ENCODE results near the gene PHGDH.

The PHGDH gene

DNA sequence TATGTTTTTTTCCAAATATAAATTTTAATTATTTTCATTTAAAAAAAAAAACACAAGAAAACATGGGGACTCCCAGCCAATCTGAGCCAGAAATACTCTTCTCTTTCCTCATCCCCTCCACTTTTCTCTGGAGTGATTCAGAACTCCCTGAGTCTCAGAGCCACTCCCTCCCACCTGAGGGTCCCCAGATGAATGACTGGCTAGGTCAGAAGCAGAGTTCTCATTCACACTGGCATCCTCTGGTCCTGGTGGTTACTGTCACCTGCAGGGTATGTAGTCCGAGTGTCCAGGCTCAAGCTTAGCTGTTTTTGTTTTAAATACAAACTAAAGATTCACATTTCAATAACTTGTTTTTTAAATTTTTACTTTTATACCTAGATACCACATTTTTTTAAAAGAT is 50.7 kb downstream of the PHGDH start:
- TF ChIP-seq, protein P1, sequence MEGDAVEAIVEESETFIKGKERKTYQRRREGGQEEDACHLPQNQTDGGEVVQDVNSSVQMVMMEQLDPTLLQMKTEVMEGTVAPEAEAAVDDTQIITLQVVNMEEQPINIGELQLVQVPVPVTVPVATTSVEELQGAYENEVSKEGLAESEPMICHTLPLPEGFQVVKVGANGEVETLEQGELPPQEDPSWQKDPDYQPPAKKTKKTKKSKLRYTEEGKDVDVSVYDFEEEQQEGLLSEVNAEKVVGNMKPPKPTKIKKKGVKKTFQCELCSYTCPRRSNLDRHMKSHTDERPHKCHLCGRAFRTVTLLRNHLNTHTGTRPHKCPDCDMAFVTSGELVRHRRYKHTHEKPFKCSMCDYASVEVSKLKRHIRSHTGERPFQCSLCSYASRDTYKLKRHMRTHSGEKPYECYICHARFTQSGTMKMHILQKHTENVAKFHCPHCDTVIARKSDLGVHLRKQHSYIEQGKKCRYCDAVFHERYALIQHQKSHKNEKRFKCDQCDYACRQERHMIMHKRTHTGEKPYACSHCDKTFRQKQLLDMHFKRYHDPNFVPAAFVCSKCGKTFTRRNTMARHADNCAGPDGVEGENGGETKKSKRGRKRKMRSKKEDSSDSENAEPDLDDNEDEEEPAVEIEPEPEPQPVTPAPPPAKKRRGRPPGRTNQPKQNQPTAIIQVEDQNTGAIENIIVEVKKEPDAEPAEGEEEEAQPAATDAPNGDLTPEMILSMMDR (IDR thresholded peaks at IDR 0.05): no peak

DNA sequence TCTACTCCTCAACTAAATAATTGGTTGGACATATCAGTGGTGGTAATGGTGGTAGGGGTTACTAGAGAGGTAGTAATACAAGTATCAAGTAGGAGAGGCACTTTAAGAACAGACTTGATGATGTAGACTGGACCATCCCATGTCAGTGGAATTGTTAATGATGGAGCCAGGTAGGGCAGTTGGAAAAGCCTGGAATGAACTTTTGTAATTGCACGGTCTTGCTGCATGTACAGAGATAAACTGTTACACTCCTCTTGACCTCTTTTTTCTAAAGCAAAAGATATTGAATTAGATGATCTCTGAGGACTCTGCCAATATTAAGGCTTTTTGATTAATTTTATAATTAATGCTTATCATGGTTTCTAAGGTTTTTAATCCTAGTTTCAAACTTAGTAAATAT is 51.2 kb downstream of the PHGDH start:
- TF ChIP-seq, protein P1 (IDR thresholded peaks at IDR 0.05): no peak

DNA sequence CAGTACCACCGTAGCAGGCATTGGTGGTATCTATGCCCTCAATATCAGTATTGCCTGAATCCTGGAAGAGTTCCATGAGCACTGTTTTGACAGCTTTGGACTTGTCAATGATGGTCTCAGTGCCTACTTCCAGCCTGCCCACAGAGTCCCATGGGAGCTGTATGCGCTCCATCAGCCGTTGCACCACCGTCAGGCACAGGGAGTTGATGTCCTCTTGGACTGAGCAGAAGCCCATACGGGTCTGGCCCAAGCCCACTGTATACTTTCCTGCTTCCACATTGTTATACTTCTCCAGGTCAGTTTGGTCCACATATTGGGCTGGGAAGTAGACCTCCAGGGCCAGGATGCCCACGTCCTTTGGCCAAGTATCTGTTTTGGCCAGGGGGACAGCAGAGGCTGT is 52.5 kb downstream of the PHGDH start:
- TF ChIP-seq, protein P1 (IDR thresholded peaks at IDR 0.05): no peak

DNA sequence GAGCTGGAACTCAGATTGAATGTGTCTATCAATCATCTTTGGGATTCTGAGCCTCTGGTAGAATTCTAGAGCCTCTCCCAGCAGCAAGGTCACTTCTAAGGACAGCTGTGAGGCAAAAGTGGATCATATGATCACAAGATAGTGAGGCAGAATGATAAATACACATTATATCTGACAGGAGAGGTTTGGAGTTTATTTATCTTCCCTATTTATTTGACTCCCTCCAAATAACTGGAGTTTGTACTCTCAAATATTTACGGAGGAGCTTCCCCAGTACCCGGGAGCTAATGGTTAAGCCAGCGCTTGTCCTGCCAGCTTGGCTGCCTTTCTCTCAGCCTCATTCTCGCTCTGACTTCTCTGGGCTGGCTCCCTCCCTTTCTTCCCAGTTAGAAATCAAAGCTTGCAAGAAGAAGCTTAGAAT is 54.6 kb downstream of the PHGDH start:
- TF ChIP-seq, protein P1 (IDR thresholded peaks at IDR 0.05): no peak

DNA sequence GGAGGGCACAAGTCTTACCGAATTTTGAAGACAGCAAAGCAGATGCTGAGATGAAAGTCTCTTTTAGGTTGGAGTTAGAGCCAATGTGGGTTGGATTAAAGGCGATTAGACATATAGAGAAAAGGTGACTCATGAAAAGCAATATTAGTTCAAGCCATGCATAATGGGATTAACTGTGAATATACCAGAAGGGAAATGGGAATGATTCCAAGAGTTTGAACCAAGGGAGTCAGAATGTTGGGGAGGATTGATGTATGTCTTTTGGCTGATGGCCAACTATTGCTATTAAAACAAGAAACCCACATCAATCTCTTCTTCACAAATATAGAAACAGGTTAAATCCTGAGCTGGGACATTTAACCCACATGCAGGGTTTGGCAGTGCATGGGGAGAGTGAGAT is 55.8 kb downstream of the PHGDH start:
- TF ChIP-seq, protein P1 (IDR thresholded peaks at IDR 0.05): no peak

DNA sequence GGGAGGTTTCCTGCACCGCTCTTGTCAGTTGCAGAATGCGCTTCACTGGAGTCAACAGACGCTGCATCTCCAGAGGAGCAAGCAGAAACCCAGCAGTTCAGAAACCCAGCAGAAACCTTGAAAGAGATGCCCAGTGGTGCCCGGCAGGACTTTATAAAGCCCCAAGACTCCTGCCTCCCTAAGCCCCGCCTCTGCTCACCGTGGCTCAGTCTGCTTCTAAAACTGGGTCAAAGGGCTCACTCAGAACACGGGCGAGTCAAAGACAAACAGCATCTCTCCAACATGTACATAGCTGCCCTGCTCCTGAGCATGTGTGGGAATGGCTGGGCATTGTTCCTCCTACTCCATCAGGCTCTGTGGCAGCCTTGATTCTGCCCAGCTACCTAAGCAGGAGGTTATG is 57.0 kb downstream of the PHGDH start, which contains the start of gene HMGCS2:
HMGCS2 (minus strand) TSS at position 128 of the 400 bp plus-strand sequence; CDS start at position 67, 61 bp downstream.
- TF ChIP-seq, protein P1 (IDR thresholded peaks at IDR 0.05): no peak

DNA sequence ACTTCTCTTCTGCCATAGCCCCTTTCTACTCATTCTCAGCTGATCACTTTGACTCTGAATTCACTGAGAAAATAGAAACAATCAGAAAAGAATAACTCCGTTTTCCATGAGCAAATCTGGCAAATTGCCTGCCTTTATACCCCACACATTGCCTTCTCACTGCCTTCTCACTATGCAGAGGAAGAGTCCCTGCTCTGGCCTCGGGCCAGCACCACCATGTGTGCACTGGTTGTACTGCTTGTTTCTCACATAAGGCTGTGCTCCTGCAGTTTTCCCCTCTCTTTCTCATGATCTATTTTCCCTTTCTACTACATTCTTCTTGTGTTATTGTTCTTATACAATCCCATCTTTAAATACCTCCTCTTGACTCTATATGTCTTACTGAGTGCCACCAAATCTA is 59.3 kb downstream of the PHGDH start:
- TF ChIP-seq, protein P1 (IDR thresholded peaks at IDR 0.05): no peak

DNA sequence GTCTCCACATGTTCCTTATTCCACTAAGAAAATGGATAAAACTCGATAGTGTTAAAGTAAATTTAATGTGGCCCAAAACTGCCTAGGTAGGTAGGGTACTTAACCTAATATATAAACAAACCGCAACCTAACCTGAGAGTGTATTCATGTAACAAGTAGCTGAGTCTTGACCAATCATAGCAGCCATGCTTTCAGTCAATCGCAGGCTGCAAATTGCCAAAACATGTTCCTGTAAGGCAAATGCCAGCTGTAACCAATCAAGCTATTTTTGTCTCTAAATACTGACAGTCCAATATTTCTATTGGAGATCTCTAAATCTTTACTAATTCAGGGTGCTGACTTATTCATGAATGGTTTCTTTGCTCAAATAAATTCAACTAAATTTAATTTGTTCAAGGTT is 60.0 kb downstream of the PHGDH start:
- TF ChIP-seq, protein P1 (IDR thresholded peaks at IDR 0.05): no peak
